Measurements from ENCODE around the gene PRKAA1.

PRKAA1 gene

GRCh38 chr5:40774623-40775022 lies 23.6 kb downstream of the PRKAA1 start:
- Histone ChIP-seq H3K79me2 (ENCODE audit: insufficient read depth, low read length) (peaks cover 25% of the 10 kb centered on the region), H2AFZ (ENCODE audit: low read depth, low read length) (no peak overlapping the region), H3K36me3 (ENCODE audit: insufficient read depth, low read length) (peaks cover 57% of the 10 kb centered on the region), H3K27me3 (ENCODE audit: insufficient read depth, low read length, poor library complexity) (no peaks in the 10 kb centered on the region), H3K9me3 (ENCODE audit: insufficient read depth, low read length, severe bottlenecking) (no peaks in the 10 kb centered on the region), H3K27ac (ENCODE audit: low read length) (no peak overlapping the region), H3K4me1 (ENCODE audit: insufficient read depth, low read length) (no peaks in the 10 kb centered on the region), H3K4me3 (ENCODE audit: low read depth in 1 of 2, low read length in 2 of 2) (no peak overlapping the region), H3K9ac (ENCODE audit: low read depth, low read length) (no peak overlapping the region), H3K4me2 (ENCODE audit: insufficient read depth, low read length) (no peak overlapping the region), H4K20me1 (ENCODE audit: insufficient read depth, low read length) (peaks cover 3% of the 10 kb centered on the region; the same call in 1 of the 2 replicates)
- TF ChIP-seq CTCF (IDR thresholded peaks at IDR 0.05; ENCODE audit: borderline replicate concordance, extremely low read depth, low read length, poor library complexity, severe bottlenecking) (no peak), EZH2 (IDR thresholded peaks at IDR 0.05; ENCODE audit: borderline replicate concordance, low read depth, low read length, severe bottlenecking) (no peak)
- DNase-seq (no peak), ATAC-seq (ENCODE audit: insufficient read depth, low read depth) (no peak)

GRCh38 chr5:40770764-40771163 lies 27.4 kb downstream of the PRKAA1 start:
- TF ChIP-seq CTCF (IDR thresholded peaks at IDR 0.05; ENCODE audit: borderline replicate concordance, extremely low read depth, low read length, poor library complexity, severe bottlenecking) (no peak), EZH2 (IDR thresholded peaks at IDR 0.05; ENCODE audit: borderline replicate concordance, low read depth, low read length, severe bottlenecking) (no peak)
- Histone ChIP-seq H2AFZ (ENCODE audit: low read depth, low read length) (no peak overlapping the region), H3K4me2 (ENCODE audit: insufficient read depth, low read length) (no peak overlapping the region), H3K27me3 (ENCODE audit: insufficient read depth, low read length, poor library complexity) (no peaks in the 10 kb centered on the region), H3K36me3 (ENCODE audit: insufficient read depth, low read length) (peaks cover 80% of the 10 kb centered on the region), H3K4me3 (ENCODE audit: low read depth in 1 of 2, low read length in 2 of 2) (no peak overlapping the region), H3K9ac (ENCODE audit: low read depth, low read length) (no peak overlapping the region), H3K4me1 (ENCODE audit: insufficient read depth, low read length) (no peaks in the 10 kb centered on the region), H3K79me2 (ENCODE audit: insufficient read depth, low read length) (no peaks in the 10 kb centered on the region; the same call in 1 of the 2 replicates), H4K20me1 (ENCODE audit: insufficient read depth, low read length) (no peaks in the 10 kb centered on the region), H3K9me3 (ENCODE audit: insufficient read depth, low read length, severe bottlenecking) (no peaks in the 10 kb centered on the region), H3K27ac (ENCODE audit: low read length) (no peak overlapping the region)
- no peak for ATAC-seq (ENCODE audit: insufficient read depth, low read depth)
- DNase-seq, result no peak

GRCh38 chr5:40762705-40763104 lies 35.5 kb downstream of the PRKAA1 start:
- DNase-seq (no peak), ATAC-seq (ENCODE audit: insufficient read depth, low read depth) (no peak)
- TF ChIP-seq CTCF (IDR thresholded peaks at IDR 0.05; ENCODE audit: borderline replicate concordance, extremely low read depth, low read length, poor library complexity, severe bottlenecking) (no peak), EZH2 (IDR thresholded peaks at IDR 0.05; ENCODE audit: borderline replicate concordance, low read depth, low read length, severe bottlenecking) (no peak)
- no peak overlapping the region for H3K27ac ChIP-seq (ENCODE audit: low read length)
- H3K36me3 ChIP-seq (ENCODE audit: insufficient read depth, low read length), result peaks cover 75% of the 10 kb centered on the region
- H3K9me3 ChIP-seq (ENCODE audit: insufficient read depth, low read length, severe bottlenecking), result no peaks in the 10 kb centered on the region
- H2AFZ ChIP-seq (ENCODE audit: low read depth, low read length), result no peak overlapping the region
- no peak overlapping the region for H3K4me2 ChIP-seq (ENCODE audit: insufficient read depth, low read length)
- H3K79me2 ChIP-seq (ENCODE audit: insufficient read depth, low read length), result no peaks in the 10 kb centered on the region
- no peaks in the 10 kb centered on the region for H3K4me1 ChIP-seq (ENCODE audit: insufficient read depth, low read length)
- no peak overlapping the region for H3K9ac ChIP-seq (ENCODE audit: low read depth, low read length)
- H3K4me3 ChIP-seq (ENCODE audit: low read depth in 1 of 2, low read length in 2 of 2), result no peak overlapping the region
- no peaks in the 10 kb centered on the region for H4K20me1 ChIP-seq (ENCODE audit: insufficient read depth, low read length)
- no peaks in the 10 kb centered on the region for H3K27me3 ChIP-seq (ENCODE audit: insufficient read depth, low read length, poor library complexity)

- Histone ChIP-seq H3K4me1 (ENCODE audit: insufficient read depth, low read length) (peaks cover 36% of the 10 kb centered on the region), H3K4me3 (ENCODE audit: low read depth in 1 of 2, low read length in 2 of 2) (no peak overlapping the region), H3K79me2 (ENCODE audit: insufficient read depth, low read length) (peaks cover 33% of the 10 kb centered on the region), H3K27ac (ENCODE audit: low read length) (no peak overlapping the region), H4K20me1 (ENCODE audit: insufficient read depth, low read length) (no peaks in the 10 kb centered on the region), H3K4me2 (ENCODE audit: insufficient read depth, low read length) (no peak overlapping the region), H3K27me3 (ENCODE audit: insufficient read depth, low read length, poor library complexity) (no peaks in the 10 kb centered on the region), H3K9ac (ENCODE audit: low read depth, low read length) (no peak overlapping the region), H3K36me3 (ENCODE audit: insufficient read depth, low read length) (peaks cover 23% of the 10 kb centered on the region), H2AFZ (ENCODE audit: low read depth, low read length) (no peak overlapping the region), H3K9me3 (ENCODE audit: insufficient read depth, low read length, severe bottlenecking) (no peaks in the 10 kb centered on the region)
- ATAC-seq (ENCODE audit: insufficient read depth, low read depth), result no peak
- TF ChIP-seq CTCF (IDR thresholded peaks at IDR 0.05; ENCODE audit: borderline replicate concordance, extremely low read depth, low read length, poor library complexity, severe bottlenecking) (no peak), EZH2 (IDR thresholded peaks at IDR 0.05; ENCODE audit: borderline replicate concordance, low read depth, low read length, severe bottlenecking) (no peak)
- DNase-seq, result no peak
These were observed 40.8 kb downstream of the PRKAA1 start for GRCh38 chr5:40757400-40757799.
